Hindlimb muscle (tissue), 1 donor: ENCODE measurements around the gene FAM241A. TPM values are rescaled to one million over a fixed set of nuclear protein-coding genes. Genes with fewer than 3 reads are reported as not detected.
"Not testable (repeated sequence)": the region's sequence is repeated elsewhere in the genome, so short reads cannot be mapped to it uniquely, and the experiment has no call there.

Experiments used
- DNase-seq: peaks from one replicate; pipeline ENCODE4 v3.0.0-alpha.2; 2013
- polyA plus RNA-seq: library from polyadenylated mRNA; unstranded; fragments of 120-200 nt; gene quantifications from one replicate; pipeline ENCODE4 v1.2.1, GENCODE V29; 2013; ENCODE audit not compliant: insufficient read length

The FAM241A gene
- polyA plus RNA-seq, 1 donor = 4.0 TPM

DNA sequence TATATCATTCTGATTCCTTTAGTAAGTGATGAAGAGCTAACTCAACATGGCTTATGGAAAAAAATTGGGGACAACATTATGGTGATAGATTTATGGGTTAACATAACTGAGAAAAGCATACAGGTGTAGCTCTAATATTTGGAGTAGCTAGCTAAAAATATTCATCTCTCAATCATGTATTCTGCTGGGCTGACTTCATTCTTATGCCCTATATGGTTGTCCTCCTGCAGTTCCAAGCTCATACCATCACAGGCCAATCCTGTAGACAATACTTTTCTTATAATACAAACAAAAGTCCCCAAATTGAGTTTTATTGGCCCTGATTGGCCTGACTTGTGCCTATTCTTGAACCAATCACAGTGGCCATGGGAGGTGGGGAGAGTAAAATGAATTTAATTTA, 6.7 kb upstream of the FAM241A start:
- DNase-seq = no peak

DNA sequence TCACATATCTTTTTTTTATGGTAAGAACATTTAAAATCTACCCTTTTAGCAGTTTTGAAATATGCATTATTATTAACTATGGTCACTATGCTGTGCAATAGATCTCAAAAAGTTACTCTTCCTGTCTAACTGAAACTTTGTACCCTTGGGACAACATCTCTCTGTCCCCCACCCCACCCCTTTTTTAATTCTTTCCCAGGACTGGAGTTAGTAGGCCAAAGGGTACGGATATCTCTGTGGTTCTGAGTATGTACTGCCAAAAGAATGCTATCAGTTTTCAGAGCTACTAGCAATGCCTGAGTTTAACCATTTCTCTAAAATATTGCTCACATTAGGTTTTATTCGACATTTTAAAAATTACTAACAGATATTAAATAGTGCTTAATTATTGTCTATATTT, 4.7 kb upstream of the FAM241A start:
- no peak for DNase-seq

DNA sequence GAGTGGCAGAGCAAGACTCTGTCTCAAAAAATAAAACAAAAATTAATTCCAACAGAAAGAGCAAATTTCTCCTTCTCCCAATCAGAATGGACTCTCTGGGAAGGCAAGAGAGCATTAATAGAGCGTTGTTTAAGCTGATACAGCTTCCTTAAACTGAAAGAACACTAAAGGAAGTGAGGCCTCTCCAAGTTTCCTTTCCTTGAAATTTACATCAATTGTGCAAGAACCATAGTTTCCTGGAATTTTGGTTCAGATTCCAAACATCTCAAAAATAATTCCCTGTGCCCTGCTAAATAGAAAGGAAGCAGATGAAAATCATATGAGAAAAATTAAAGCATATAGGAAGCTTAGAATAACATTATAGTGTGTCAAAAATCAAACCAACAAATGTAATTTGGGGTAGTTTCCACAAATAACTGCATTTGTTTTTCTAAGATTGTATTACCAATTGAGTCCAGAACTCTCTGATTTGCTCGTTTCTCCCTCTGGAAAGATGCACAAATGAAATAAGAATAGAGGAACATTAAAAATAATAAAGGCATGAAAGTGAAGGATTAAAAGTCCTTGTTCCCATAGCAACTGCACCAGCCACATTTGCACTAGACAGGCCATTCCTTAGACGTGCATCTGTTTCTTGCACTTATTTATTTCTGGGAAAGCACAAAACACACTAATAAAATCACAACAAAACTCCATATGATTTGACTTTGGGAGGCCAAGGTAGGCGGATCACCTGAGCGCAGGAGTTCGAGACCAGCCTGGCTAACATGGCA, 3.7 kb upstream of the FAM241A start:
- DNase-seq = peak; percentile 54

GRCh38 chr4:112142182-112142581, 3.1 kb upstream of the FAM241A start:
- no peak for DNase-seq

GRCh38 chr4:112143781-112144180, 1.5 kb upstream of the FAM241A start:
- DNase-seq = no peak

- DNase-seq = no peak
Observed at GRCh38 chr4:112144546-112145325, 518 bp upstream of the FAM241A start.

- peak; percentile 36 for DNase-seq
Observed at GRCh38 chr4:112145790-112146501, 692 bp downstream of the FAM241A start.

DNA sequence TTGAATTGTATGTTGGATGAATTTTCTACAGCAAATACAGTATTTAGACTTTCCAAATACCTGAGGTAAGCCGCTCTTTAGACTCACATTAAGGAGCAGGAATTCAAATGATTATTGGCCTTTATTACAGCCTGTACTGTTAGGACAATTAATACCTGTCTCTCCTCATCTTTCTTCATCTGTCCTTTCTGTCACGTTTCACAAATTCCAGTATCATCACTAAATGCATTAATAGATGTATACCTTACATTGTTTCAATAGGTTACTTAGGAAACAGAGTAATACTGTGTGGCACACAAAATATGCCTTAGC, 1.2 kb downstream of the FAM241A start:
- no peak for DNase-seq

GRCh38 chr4:112147697-112148096, 2.4 kb downstream of the FAM241A start:
- DNase-seq = no peak

GRCh38 chr4:112150920-112151319, 5.7 kb downstream of the FAM241A start:
- no peak for DNase-seq

- no peak for DNase-seq
Observed at GRCh38 chr4:112152521-112152920, 7.3 kb downstream of the FAM241A start.

GRCh38 chr4:112153211-112153791, 8.0 kb downstream of the FAM241A start:
- DNase-seq = no peak

- DNase-seq = no peak
Observed at GRCh38 chr4:112156112-112156511, 10.9 kb downstream of the FAM241A start.

DNA sequence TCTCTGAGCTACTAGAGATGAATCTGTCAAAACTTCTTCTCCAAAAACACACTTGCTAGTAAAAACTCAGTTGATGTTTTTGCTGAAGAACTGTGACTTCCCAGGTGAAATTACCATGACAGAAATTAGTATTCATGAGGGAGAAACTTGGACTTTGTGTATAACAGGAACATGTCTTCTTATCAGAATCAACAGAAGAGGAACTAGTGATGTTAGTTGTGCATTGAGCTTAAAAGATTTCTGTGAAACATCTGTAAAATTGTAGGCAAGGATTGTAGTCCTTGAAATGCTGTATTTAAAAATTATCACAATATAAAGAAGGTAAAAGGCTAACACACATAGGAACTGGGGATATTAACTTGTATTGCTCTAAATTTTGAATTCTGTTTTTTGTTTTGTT, 11.3 kb downstream of the FAM241A start:
- no peak for DNase-seq

- not testable (repeated sequence) for DNase-seq
Observed at GRCh38 chr4:112163706-112164105, 18.5 kb downstream of the FAM241A start.

DNA sequence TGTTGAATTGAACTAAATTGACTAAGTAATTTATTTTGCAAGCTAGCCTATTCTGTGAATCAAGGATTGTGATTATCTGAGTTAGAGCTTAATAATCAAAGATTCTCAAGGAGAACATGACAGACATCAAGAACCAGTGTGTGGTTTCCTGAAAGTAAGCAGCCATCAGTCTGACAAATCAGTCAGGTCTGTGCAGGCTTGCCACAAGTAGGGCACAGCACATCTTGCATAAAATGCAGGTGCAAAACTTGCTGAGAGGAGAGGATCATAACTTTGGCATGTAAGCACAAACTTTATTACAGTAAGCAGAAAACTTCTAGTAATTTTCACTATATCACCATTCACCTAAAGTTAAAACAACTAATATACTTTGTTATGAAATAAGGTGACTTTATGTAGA, 22.5 kb downstream of the FAM241A start:
- DNase-seq = no peak

DNA sequence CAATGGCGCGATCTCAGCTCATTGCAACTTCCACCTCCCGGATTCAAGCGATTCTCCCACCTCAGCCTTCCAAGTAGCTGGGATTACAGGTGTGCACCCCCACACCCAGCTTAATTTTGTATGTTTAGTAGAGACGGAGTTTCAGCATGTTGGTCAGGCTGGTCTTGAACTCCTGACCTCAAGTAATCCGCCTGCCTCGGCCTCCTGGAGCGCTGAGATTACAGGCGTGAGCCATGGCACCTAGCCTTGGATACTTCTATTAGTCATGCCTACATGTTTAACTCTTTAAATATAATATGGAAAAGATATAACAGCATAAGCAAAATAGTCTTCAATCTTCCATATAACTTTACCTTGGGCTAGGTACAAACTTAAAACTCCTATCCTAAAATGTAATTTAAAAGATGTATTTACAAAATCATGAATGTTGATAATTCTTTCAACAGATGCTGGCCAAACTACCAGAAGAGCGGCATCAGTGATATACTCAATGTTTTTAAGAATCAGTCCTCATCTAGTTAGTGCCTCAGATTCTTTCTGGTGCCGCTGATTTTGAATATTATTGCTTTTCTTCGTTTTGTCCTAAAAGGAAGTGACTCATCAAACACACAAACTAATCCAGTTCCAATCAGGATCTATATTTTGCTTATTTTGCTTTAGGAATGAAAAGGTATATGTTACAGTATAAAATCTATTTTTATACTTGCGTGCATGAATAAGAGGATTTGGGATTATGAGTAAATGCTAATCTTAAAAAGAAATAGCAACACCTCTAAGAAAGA, 23.7 kb downstream of the FAM241A start:
- no peak for DNase-seq

GRCh38 chr4:112170451-112170993, 25.3 kb downstream of the FAM241A start:
- DNase-seq = no peak

DNA sequence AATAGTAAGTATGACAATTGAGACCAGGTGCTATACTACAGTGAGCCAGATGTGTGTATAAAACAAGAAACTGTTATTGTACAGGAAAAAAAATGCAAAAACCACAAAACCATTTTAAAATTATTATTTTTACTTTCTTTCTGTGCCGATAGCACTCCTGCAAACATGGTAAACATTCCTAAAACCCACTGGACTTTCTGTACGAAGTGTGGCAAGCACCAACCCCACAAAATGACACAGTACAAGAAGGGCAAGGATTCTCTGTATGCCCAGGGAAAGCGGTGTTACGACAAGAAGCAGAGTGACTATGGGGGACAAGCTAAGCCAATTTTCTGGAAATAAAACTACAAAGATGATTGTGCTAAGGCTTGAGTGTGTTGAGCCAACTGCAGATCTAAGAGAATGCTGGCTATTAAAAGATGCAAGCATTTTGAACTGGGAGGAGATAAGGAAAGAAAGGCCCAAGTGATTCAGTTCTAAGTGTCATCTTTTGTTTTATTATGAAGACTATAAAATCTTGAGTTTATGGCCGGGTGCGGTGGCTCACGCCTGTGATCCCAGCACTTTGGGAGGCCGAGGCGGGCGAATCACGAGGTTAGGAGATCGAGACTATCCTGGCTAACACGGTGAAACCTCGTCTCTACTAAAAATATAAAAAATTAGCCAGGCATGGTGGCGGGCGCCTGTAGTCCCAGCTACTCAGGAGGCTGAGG, 26.0 kb downstream of the FAM241A start:
- DNase-seq = not testable (repeated sequence)

DNA sequence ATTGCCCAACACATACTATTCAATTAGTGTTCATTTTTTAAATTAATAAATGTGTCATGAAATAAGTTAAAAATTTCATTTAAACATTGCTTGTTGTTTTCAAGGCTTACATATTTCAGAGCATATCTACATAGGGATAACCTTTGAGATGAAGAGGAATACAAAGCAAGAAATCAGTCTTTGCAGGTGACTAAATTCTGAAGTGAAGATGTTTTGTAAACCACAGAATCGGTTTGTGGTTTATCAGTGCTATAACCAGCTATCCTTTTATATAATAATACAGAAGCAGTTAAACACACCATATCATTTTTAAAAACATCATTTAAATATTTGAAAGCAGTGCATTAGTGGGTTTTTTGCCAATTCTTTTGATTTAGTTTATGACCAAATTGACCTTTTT, 26.9 kb downstream of the FAM241A start:
- no peak for DNase-seq
